PC-9 (cell line): ENCODE results near the gene ATXN3L. TPM values are rescaled to one million over a fixed set of nuclear protein-coding genes. Genes with fewer than 3 reads are reported as not detected.

ENCODE experiments used
- BruUV-seq: library from RNA; stranded (reverse); fragments of 400-500 nt; replicated peaks from 2 replicates; lab custom pipeline; 2021; lab: Mats Ljungman, UMichigan
- CTCF ChIA-PET: fragments of 300-600 bp; sonication (Branson Sonifier 250); formaldehyde crosslinking; loops from one replicate; lab custom pipeline; 2022; ENCODE audit warnings: antibody characterized with exemption; lab: Charles Lee
- POLR2A ChIA-PET: fragments of 300-600 bp; sonication (Branson Sonifier 250); formaldehyde crosslinking; loops from one replicate; lab custom pipeline; 2022; ENCODE audit warnings: antibody characterized with exemption; ENCODE audit not compliant: unreplicated experiment; lab: Charles Lee
- DNase-seq, 2 experiments: peaks; one replicate each; pipeline versions ENCODE4 v3.0.0 to v3.0.0-alpha.2; 2015 to 2022; ENCODE audit warnings: mixed read lengths in 1 of 2
- H2AFZ ChIP-seq: fragments of 200-600 bp; sonication (generic); 2 replicates; pipeline ENCODE4 v1.8.1; 2017; ENCODE audit warnings: antibody characterized with exemption
- H3F3A ChIP-seq: fragments of 200-600 bp; sonication (generic); 2 replicates; pipeline ENCODE4 v1.8.1; 2017; ENCODE audit warnings: antibody characterized with exemption, mild to moderate bottlenecking, low read depth; ENCODE audit not compliant: insufficient read depth
- H3K27ac ChIP-seq: fragments of 200-600 bp; sonication (generic); 2 replicates; pipeline ENCODE4 v1.6.1; 2016; ENCODE audit warnings: mixed run types
- H3K27me3 ChIP-seq: fragments of 200-600 bp; sonication (generic); 2 replicates; pipeline ENCODE4 v1.6.1; 2016; ENCODE audit warnings: low read depth, mixed run types; ENCODE audit not compliant: insufficient read depth
- H3K36me3 ChIP-seq: fragments of 200-600 bp; sonication (generic); 2 replicates; pipeline ENCODE4 v1.6.1; 2016; ENCODE audit warnings: low read depth, mixed run types
- H3K4me1 ChIP-seq: fragments of 200-600 bp; sonication (generic); replicated peaks from 2 replicates; pipeline ENCODE4 v1.6.1; 2016; ENCODE audit warnings: mixed run types; ENCODE audit not compliant: insufficient read depth
- H3K4me2 ChIP-seq: fragments of 200-600 bp; sonication (generic); 2 replicates; pipeline ENCODE4 v1.6.1; 2017; ENCODE audit warnings: mixed run types
- H3K4me3 ChIP-seq: fragments of 200-600 bp; sonication (generic); 2 replicates; pipeline ENCODE4 v1.6.1; 2016; ENCODE audit warnings: mixed run types
- H3K79me2 ChIP-seq: fragments of 200-600 bp; sonication (generic); 2 replicates; pipeline ENCODE4 v1.6.1; 2017; ENCODE audit warnings: low read depth, mixed run types
- H3K9me2 ChIP-seq: fragments of 200-600 bp; sonication (generic); 2 replicates; pipeline ENCODE4 v1.8.1; 2017; ENCODE audit warnings: mild to moderate bottlenecking; ENCODE audit not compliant: insufficient read depth
- H3K9me3 ChIP-seq: fragments of 200-600 bp; sonication (generic); 2 replicates; pipeline ENCODE4 v1.8.1; 2016; ENCODE audit warnings: low read depth; ENCODE audit not compliant: insufficient read depth
- H4K20me1 ChIP-seq: fragments of 200-600 bp; sonication (generic); 2 replicates; pipeline ENCODE4 v1.8.1; 2017; ENCODE audit not compliant: insufficient read depth
- CTCF ChIP-seq: fragments of 200-600 bp; sonication (generic); conservative IDR thresholded peaks from 2 replicates; pipeline ENCODE4 v1.6.1; 2017; ENCODE audit warnings: mixed run types, antibody characterized with exemption, mild to moderate bottlenecking, moderate library complexity
- EZH2 ChIP-seq: fragments of 200-600 bp; sonication (generic); IDR thresholded peaks from 2 replicates; pipeline ENCODE4 v1.8.0; 2017; ENCODE audit warnings: antibody characterized with exemption, low read depth
- intact Hi-C: fragments of 100-400 bp; cut with micrococcal nuclease; formaldehyde crosslinking; loops from one replicate; pipeline ENCODE4 v1.10.0; 2022; ENCODE audit not compliant: unreplicated experiment
- total RNA-seq: library from RNA; stranded (reverse); gene quantifications from 2 replicates; pipeline ENCODE4 v1.2.3, GENCODE V29; 2021

Gene ATXN3L
- total RNA-seq, 1 experiment from 2014 or later, result not detected

- no TSS peak for BruUV-seq
Measured at GRCh38 chrX:13285693-13286092, 34.2 kb downstream of the ATXN3L start.

GRCh38 chrX:13285229-13285628, 34.6 kb downstream of the ATXN3L start:
- Histone ChIP-seq H3K27me3 (no peaks in the 10 kb centered on the region), H3K4me1 (peaks cover 21% of the 10 kb centered on the region), H3F3A (no peaks in the 10 kb centered on the region), H3K27ac (no peak overlapping the region), H3K36me3 (no peaks in the 10 kb centered on the region), H3K79me2 (no peaks in the 10 kb centered on the region), H3K4me2 (no peak overlapping the region), H3K9me3 (no peaks in the 10 kb centered on the region; the same call in 1 of the 2 replicates), H3K4me3 (no peak overlapping the region), H4K20me1 (no peaks in the 10 kb centered on the region), H2AFZ (no peak overlapping the region), H3K9me2 (no peaks in the 10 kb centered on the region)
- no TSS peak for BruUV-seq
- TF ChIP-seq EZH2 (no peak), CTCF (no peak)
- intact Hi-C loops, result loop anchor here (5.0 kb wide), 2 partner anchors 63 to 183 kb away; no protein-coding TSS in a partner anchor
- DNase-seq, result no peak
- ChIA-PET POLR2A (interaction anchor here (0.6 kb wide), 1 partner anchor 15 kb away, joined by 8 read pairs; no protein-coding TSS in a partner anchor), CTCF (no interaction called here)

More at GRCh38 chrX:13285693-13286092, 34.2 kb downstream of the ATXN3L start:
- Histone ChIP-seq H3K9me2 (no peaks in the 10 kb centered on the region), H3K4me3 (no peak overlapping the region), H3K9me3 (no peaks in the 10 kb centered on the region; the same call in 1 of the 2 replicates), H3F3A (no peaks in the 10 kb centered on the region), H3K27ac (no peak overlapping the region), H2AFZ (no peak overlapping the region), H3K4me1 (peaks cover 21% of the 10 kb centered on the region), H4K20me1 (no peaks in the 10 kb centered on the region), H3K27me3 (no peaks in the 10 kb centered on the region), H3K36me3 (no peaks in the 10 kb centered on the region), H3K79me2 (no peaks in the 10 kb centered on the region), H3K4me2 (no peak overlapping the region)
- ChIA-PET POLR2A (interaction anchor here (0.6 kb wide), 1 partner anchor 16 kb away, joined by 8 read pairs; no protein-coding TSS in a partner anchor), CTCF (no interaction called here)
- intact Hi-C loops, result loop anchor here (2.0 to 5.0 kb wide), 4 partner anchors 63 to 301 kb away; no protein-coding TSS in a partner anchor
- DNase-seq, result no peak
- TF ChIP-seq CTCF (no peak), EZH2 (no peak)

GRCh38 chrX:13284570-13284969, 35.3 kb downstream of the ATXN3L start:
- ChIA-PET CTCF (no interaction called here), POLR2A (no interaction called here)
- Histone ChIP-seq H3K4me3 (no peak overlapping the region), H3K36me3 (no peaks in the 10 kb centered on the region), H3K27ac (no peak overlapping the region), H3K4me2 (no peak overlapping the region), H2AFZ (no peak overlapping the region), H3K4me1 (peaks cover 21% of the 10 kb centered on the region), H3K79me2 (no peaks in the 10 kb centered on the region), H3K9me2 (no peaks in the 10 kb centered on the region), H3K27me3 (no peaks in the 10 kb centered on the region), H3F3A (no peaks in the 10 kb centered on the region), H3K9me3 (no peaks in the 10 kb centered on the region; the same call in 1 of the 2 replicates), H4K20me1 (no peaks in the 10 kb centered on the region)
- intact Hi-C loops, result no loop called here
- no TSS peak for BruUV-seq
- TF ChIP-seq CTCF, result no peak
- no peak for TF ChIP-seq EZH2
- DNase-seq, result no peak
